B cell (primary cell): ENCODE measurements around the gene ACOXL. TPM values are rescaled to one million over a fixed set of nuclear protein-coding genes. Genes with fewer than 3 reads are reported as not detected.

ENCODE experiments used
- ATAC-seq: fragments of 200-7000 bp; cut with Tn5 transposase; one replicate; pipeline ENCODE4 v1.10.0; 2021; ENCODE audit warnings: low read depth, mild to moderate bottlenecking, moderate number of reproducible peaks, moderate library complexity
- CTCF ChIA-PET: fragments of 350-600 bp; sonication (Branson Sonifier 250); formaldehyde crosslinking; loops from one replicate; lab custom pipeline; 2021; ENCODE audit warnings: antibody characterized with exemption, inconsistent platforms; lab: Charles Lee
- POLR2A ChIA-PET: fragments of 350-600 bp; sonication (Branson Sonifier 250); formaldehyde crosslinking; loops from one replicate; lab custom pipeline; 2021; ENCODE audit warnings: antibody characterized with exemption; lab: Charles Lee
- DNase-seq: peaks from one replicate; pipeline ENCODE4 v3.0.0; 2013
- H2AFZ ChIP-seq: 2 replicates; pipeline ENCODE4 v1.6.1; 2012; ENCODE audit warnings: mild to moderate bottlenecking, low read depth, low read length; ENCODE audit not compliant: insufficient read depth, poor library complexity, severe bottlenecking
- H3K27ac ChIP-seq, 2 donors: 1 replicate in 1 of 2; 2 replicates in 1 of 2; pipeline ENCODE4 v1.5.1; 2012 to 2013; ENCODE audit warnings: low read length in 2 of 2, mild to moderate bottlenecking in 2 of 2, moderate library complexity in 1 of 2
- H3K27me3 ChIP-seq, 4 experiments: fragments of 200-600 bp in 1 of 4; sonication (generic) in 1 of 4; replicated peaks in 1 of 4; 1 replicate in 2 of 4; 2 replicates in 2 of 4; pipeline versions ENCODE4 v1.6.1 to v1.7.0; 2013 to 2016; ENCODE audit warnings: low read length in 3 of 4, mild to moderate bottlenecking in 2 of 4, mixed read lengths in 1 of 4, moderate library complexity in 1 of 4; ENCODE audit not compliant: insufficient read depth in 4 of 4, control insufficient read depth in 3 of 4; ENCODE audit errors: control extremely low read depth in 1 of 4
- H3K36me3 ChIP-seq, 2 experiments: replicated peaks in 1 of 2; 1 replicate in 1 of 2; 2 replicates in 1 of 2; pipeline versions ENCODE4 v1.6.1 to v1.7.1; 2013; ENCODE audit warnings: low read length in 1 of 2; ENCODE audit not compliant: insufficient read depth in 2 of 2, control insufficient read depth in 1 of 2; ENCODE audit errors: control extremely low read depth in 1 of 2, extremely low read depth in 1 of 2
- H3K4me1 ChIP-seq, 2 donors: fragments of 200-600 bp in 1 of 2; sonication (generic) in 1 of 2; 1 replicate in 1 of 2; 2 replicates in 1 of 2; pipeline versions ENCODE4 v1.5.1 to v1.6.1; 2013 to 2017; ENCODE audit warnings: low read length in 2 of 2; ENCODE audit not compliant: control insufficient read depth in 2 of 2, insufficient read depth in 2 of 2
- H3K4me2 ChIP-seq: replicated peaks from 2 replicates; pipeline ENCODE3; 2012; ENCODE audit warnings: mild to moderate bottlenecking, low read depth, low read length; ENCODE audit not compliant: poor library complexity, severe bottlenecking
- H3K4me3 ChIP-seq, 5 experiments: fragments of 200-600 bp in 1 of 5; sonication (generic) in 1 of 5; 1 replicate in 3 of 5; 2 replicates in 2 of 5; pipeline versions ENCODE4 v1.5.1 to v1.7.0; 2011 to 2016; ENCODE audit warnings: low read length in 4 of 5, mild to moderate bottlenecking in 4 of 5, low read depth in 2 of 5, control low read depth in 1 of 5, moderate library complexity in 1 of 5; ENCODE audit not compliant: insufficient read depth in 1 of 5; ENCODE audit errors: control extremely low read depth in 1 of 5, extremely low read depth in 1 of 5
- H3K79me2 ChIP-seq: fragments of 200-600 bp; sonication (generic); one replicate; pipeline ENCODE4 v1.6.0; 2016; ENCODE audit warnings: low read length; ENCODE audit not compliant: control insufficient read depth, insufficient read depth
- H3K9ac ChIP-seq: fragments of 200-600 bp; sonication (generic); 2 replicates; pipeline ENCODE4 v1.6.1; 2017; ENCODE audit warnings: mild to moderate bottlenecking, low read length, moderate library complexity
- H3K9me3 ChIP-seq, 3 donors: one replicate each; pipeline versions ENCODE4 v1.6.1 to v1.7.1; 2013; ENCODE audit warnings: low read length in 2 of 3; ENCODE audit not compliant: control insufficient read depth in 2 of 3, insufficient read depth in 1 of 3; ENCODE audit errors: control extremely low read depth in 1 of 3
- H4K20me1 ChIP-seq: 2 replicates; pipeline ENCODE4 v1.6.0; 2012; ENCODE audit warnings: mild to moderate bottlenecking, low read length; ENCODE audit not compliant: insufficient read depth, control insufficient read depth, poor library complexity, severe bottlenecking
- H3K27ac Mint-ChIP-seq: one replicate; pipeline ENCODE4 v1.8.0; 2021; ENCODE audit warnings: mixed read lengths
- H3K27me3 Mint-ChIP-seq: one replicate; pipeline ENCODE4 v1.8.0; 2021; ENCODE audit warnings: mixed read lengths
- H3K4me1 Mint-ChIP-seq: one replicate; pipeline ENCODE4 v1.8.0; 2021; ENCODE audit warnings: mixed read lengths
- H3K4me3 Mint-ChIP-seq: one replicate; pipeline ENCODE4 v1.8.0; 2021; ENCODE audit warnings: mixed read lengths
- H3K9me3 Mint-ChIP-seq: one replicate; pipeline ENCODE4 v1.8.0; 2022; ENCODE audit warnings: mixed read lengths; ENCODE audit not compliant: insufficient read depth
- EZH2 ChIP-seq: IDR thresholded peaks from 2 replicates; pipeline ENCODE4 v1.6.1; 2012; ENCODE audit warnings: borderline replicate concordance, low read depth, mild to moderate bottlenecking, moderate library complexity, low read length; ENCODE audit not compliant: insufficient read depth, poor library complexity, severe bottlenecking
- WGBS: methylation state at CpG from one replicate; pipeline ENCODE4 v1.1.5; 2013; ENCODE audit warnings: missing lambda C conversion rate; ENCODE audit not compliant: insufficient coverage; 5-methylcytosine and 5-hydroxymethylcytosine counted together
- intact Hi-C: fragments of 100-400 bp; cut with micrococcal nuclease; formaldehyde crosslinking; loops from one replicate; pipeline ENCODE4 v1.10.0; 2022
- polyA plus RNA-seq: library from polyadenylated mRNA; depleted of rRNA; stranded (reverse); fragments of >200 nt; gene quantifications from 2 replicates; pipeline ENCODE4 v1.2.3, GENCODE V29; 2012
- total RNA-seq, 2 donors: library from RNA; stranded (reverse); fragments of 120-200 nt in 1 of 2; gene quantifications; 1 replicate in 1 of 2; 2 replicates in 1 of 2; pipeline versions ENCODE4 v1.2.3 to v1.2.4, GENCODE V29; 2013 to 2022
- TF ChIP-seq, protein P1 (sequence below): fragments of 200-600 bp; IDR thresholded peaks from one replicate; pipeline ENCODE4 v1.8.0; 2022; ENCODE audit warnings: antibody characterized with exemption, mild to moderate bottlenecking

ACOXL gene
- total and polyA plus RNA-seq, 2 donors (not counting 1 experiment from before 2014, with no cell fraction given) = 0.06 TPM; not detected in 1

DNA sequence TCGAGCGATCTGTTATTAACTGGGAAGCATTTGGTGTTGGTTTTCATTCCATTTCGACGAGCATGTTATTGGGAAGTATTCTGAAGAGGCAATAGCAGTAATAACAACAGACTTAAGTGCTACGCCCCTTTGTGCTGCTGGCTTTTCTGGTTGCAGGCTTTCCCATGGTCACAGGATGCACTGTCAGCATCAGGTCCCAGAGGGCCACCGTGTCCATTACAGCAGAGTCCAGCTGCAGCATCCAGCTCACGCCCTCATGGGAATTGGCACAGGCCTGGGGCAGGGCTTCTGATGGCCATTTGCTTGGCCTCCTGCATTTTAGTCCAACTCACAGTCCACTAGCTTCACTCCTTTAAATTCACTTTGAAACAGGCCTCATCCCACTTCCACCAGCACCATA is 432.7 kb downstream of the ACOXL start:
- Histone ChIP-seq H3K4me3 (no peak overlapping the region), H3K36me3 (peaks cover 0 to 43% of the 10 kb centered on the region in 2 experiments), H3K9ac (no peak overlapping the region), H2AFZ (no peak overlapping the region), H4K20me1 (peaks cover 19% of the 10 kb centered on the region), H3K4me1 (peaks cover 8 to 9% of the 10 kb centered on the region in 2 donors), H3K79me2 (peaks cover 29% of the 10 kb centered on the region), H3K9me3 (no peaks in the 10 kb centered on the region), H3K27ac (no peak overlapping the region), H3K27me3 (no peaks in the 10 kb centered on the region), H3K4me2 (no peak overlapping the region)
- no peaks in the 10 kb centered on the region for H3K9me3 Mint-ChIP-seq
- WGBS = 100% methylated on average over 7 of the region's 7 CpGs
- H3K27me3 Mint-ChIP-seq = no peaks in the 10 kb centered on the region
- ChIA-PET POLR2A (no interaction called here), CTCF (no interaction called here)
- intact Hi-C loops = no loop called here
- peaks cover 36% of the 10 kb centered on the region for H3K4me1 Mint-ChIP-seq
- no peak for DNase-seq
- H3K27ac Mint-ChIP-seq = no peak overlapping the region
- no peak for TF ChIP-seq EZH2
- TF ChIP-seq, protein P1, sequence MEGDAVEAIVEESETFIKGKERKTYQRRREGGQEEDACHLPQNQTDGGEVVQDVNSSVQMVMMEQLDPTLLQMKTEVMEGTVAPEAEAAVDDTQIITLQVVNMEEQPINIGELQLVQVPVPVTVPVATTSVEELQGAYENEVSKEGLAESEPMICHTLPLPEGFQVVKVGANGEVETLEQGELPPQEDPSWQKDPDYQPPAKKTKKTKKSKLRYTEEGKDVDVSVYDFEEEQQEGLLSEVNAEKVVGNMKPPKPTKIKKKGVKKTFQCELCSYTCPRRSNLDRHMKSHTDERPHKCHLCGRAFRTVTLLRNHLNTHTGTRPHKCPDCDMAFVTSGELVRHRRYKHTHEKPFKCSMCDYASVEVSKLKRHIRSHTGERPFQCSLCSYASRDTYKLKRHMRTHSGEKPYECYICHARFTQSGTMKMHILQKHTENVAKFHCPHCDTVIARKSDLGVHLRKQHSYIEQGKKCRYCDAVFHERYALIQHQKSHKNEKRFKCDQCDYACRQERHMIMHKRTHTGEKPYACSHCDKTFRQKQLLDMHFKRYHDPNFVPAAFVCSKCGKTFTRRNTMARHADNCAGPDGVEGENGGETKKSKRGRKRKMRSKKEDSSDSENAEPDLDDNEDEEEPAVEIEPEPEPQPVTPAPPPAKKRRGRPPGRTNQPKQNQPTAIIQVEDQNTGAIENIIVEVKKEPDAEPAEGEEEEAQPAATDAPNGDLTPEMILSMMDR = no peak
- ATAC-seq = no peak
- H3K4me3 Mint-ChIP-seq = no peak overlapping the region

DNA sequence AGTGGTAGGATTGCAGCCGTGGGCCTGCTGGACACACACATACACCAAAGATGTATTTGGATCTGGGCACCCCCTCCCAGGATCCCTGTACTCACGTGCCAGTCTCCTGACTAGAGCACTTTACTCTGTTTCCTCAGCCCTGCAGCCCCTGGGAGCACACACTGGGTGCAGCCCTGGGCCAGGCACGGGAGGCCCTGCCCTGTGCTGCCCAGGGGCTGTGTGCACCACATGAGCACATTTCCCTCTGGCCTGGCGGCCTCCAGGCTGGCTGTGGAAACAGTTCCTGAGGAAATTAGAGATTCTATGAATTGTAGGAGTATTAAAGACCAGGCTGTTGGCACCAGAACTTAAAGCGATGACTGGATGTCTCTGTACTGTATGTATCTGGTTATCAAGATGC is 433.7 kb downstream of the ACOXL start:
- no peak for ATAC-seq
- H3K79me2 ChIP-seq = peaks cover 19% of the 10 kb centered on the region

More for the DNA sequence above, 433.7 kb downstream of the ACOXL start:
- Histone ChIP-seq H3K27ac (no peak overlapping the region), H3K36me3 (peaks cover 0 to 40% of the 10 kb centered on the region in 2 experiments), H3K27me3 (no peaks in the 10 kb centered on the region), H3K4me1 (peaks cover 8 to 9% of the 10 kb centered on the region in 2 donors), H3K4me2 (no peak overlapping the region), H3K4me3 (no peak overlapping the region), H3K9me3 (no peaks in the 10 kb centered on the region), H4K20me1 (peaks cover 10% of the 10 kb centered on the region), H3K9ac (no peak overlapping the region), H2AFZ (no peak overlapping the region)
- TF ChIP-seq EZH2 = no peak
- TF ChIP-seq, protein P1 = no peak
- no peak for DNase-seq
- ChIA-PET CTCF (no interaction called here), POLR2A (no interaction called here)
- 94% methylated on average over 3 of the region's 5 CpGs for WGBS
- peaks cover 31% of the 10 kb centered on the region for H3K4me1 Mint-ChIP-seq
- no peak overlapping the region for H3K27ac Mint-ChIP-seq
- no peaks in the 10 kb centered on the region for H3K9me3 Mint-ChIP-seq
- H3K27me3 Mint-ChIP-seq = no peaks in the 10 kb centered on the region
- H3K4me3 Mint-ChIP-seq = no peak overlapping the region
- intact Hi-C loops = no loop called here
